GM21723 (cell line): ENCODE results near the gene RABL3.
"Not testable (repeated sequence)": the region's sequence is repeated elsewhere in the genome, so short reads cannot be mapped to it uniquely, and the experiment has no call there.

ENCODE experiments used
- ATAC-seq: cut with Tn5 transposase; IDR thresholded peaks from one replicate; pipeline ENCODE4 v1.9.1; 2021; ENCODE audit warnings: mild to moderate bottlenecking, moderate library complexity; ENCODE audit not compliant: unreplicated experiment

The RABL3 gene

DNA sequence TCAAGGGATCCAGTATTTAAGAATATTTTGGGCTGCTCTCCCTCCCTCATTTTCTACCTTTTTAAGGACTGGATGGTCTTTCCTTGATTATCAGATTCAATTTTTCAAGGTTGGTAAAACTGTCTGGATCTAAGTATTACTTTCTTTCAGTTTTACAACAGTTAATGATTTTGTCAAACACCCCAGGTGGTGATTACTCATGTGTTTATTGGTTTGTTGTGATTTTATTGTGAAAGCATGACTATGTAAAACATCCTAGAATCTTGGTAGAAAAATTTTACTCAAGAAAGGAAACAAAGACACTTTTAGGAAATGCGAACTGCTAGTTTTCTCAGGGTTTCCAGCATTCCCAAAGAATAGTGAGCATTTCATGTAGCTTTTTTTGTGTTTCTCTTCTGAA lies 7.5 kb upstream of the RABL3 start:
- ATAC-seq: no peak

GRCh38 chr3:120745466-120745865 lies 3.1 kb upstream of the RABL3 start:
- no peak for ATAC-seq

DNA sequence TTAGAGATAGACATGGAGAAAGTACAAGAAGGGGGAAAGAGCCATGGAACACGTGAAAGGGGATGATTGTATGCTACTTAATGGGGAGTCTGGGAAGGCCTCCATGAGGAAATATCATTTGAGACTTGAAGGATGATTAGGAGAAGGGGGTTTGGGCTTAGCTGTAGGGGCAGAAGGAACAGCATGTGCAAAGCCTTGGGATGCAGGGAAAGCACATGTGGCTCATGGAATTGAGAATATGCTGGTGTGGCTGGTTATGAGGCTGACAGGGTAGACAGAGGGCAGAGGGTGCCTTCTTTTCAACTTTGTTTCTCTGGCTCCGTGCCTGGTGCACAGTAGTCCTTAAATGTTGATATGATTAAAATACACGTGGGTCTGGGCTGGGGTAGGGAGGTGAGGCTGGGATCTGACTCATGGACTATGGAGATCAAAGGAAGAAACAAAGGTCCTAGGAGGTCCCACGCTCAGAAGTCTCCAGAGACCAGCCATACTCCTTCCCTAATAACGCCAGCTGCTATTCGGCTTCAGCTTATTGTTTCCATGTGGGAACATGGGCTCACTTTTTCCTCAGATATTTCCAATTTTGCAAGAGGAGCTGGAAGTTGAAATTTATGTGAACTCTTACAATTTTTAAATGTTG lies 1.4 kb upstream of the RABL3 start:
- no peak for ATAC-seq

DNA sequence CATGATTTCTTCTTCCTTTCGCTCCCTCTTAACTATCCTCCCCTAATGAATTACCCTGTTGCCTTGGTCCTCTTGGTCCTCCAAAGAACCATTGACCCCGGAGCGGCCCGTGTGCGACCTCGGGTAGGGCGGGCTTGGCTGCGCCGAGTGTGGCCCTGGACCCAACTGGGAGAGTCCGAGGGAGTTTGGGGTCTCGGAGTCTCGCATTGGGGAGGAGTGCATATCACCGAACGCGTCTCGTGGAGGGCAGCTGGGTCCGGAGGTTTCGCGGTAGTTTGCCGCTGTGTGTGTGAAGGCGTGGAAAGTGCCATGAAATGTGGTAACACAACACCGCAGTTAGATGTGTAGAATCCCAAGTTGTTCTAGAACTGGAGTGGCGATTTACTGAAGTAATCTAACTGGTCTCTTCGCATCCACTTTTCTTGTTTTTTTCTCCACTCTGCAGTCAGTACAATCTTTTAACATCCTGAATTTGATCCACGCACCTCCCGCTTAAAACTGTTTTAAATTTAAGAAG lies 591 bp upstream of the RABL3 start:
- peak; percentile 30 for ATAC-seq

DNA sequence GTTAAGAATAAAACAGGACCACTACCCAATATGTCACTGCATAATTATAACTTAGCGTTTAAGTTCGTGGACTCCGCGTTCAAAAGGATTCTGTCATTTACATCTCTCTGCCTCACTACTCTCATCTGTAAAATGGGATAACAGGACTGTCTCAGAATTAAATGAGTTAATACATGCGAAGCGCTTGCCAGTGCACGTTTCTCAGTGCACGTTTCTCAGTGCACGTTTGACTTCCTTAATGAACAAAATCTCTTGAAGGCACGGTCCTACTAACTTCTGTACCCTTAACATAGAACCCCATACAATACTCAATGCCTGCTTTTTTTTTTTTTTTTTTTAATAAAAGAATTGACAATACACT lies 499 bp downstream of the RABL3 start:
- no peak for ATAC-seq

GRCh38 chr3:120741320-120741719 lies 996 bp downstream of the RABL3 start:
- no peak for ATAC-seq

GRCh38 chr3:120738006-120738405 lies 4.3 kb downstream of the RABL3 start:
- not testable (repeated sequence) for ATAC-seq

DNA sequence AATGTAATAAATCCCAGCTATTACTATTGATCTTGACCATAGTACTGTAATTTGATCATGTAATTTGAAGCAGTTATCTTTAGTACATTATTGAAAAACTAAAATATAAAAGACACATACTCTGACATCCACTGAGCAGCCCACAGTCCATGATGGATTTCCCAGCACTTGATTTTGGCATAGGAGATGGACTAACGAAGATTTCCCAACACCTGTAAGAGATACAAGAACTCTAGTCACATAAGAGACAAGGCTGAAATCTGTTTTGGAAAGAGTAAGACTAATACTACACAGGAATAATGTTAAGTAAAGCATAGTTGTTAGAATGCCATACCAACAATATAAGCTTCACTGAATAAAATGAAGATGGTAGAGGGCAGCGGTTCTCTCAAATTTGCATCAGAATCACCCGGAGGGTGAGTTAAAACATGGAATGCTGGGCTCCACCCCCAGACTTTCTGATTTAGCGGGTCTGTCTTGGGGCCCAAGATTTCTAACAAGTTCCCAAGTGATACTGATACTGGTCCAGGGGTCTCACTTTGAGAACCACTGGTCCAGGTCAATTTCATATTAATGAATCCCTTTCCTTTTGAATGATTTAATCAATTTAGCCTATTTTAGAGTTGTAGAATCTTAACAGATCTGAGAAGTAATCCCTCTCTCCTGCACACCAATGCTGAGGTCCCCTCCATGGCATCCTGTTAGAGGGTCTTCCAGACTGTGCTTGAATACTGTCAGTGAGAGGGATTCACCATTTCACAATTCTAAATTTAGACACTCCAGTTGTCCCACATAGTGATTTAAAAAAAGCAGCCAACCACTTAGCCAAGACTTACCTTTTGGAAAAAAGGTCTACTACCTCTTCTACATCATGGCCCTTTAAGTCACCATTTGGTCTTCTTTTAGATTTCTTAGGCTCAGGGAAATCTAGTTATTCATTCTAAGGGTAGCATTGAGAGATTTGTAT lies 11.5 kb downstream of the RABL3 start:
- no peak for ATAC-seq

- ATAC-seq: no peak
Observed at GRCh38 chr3:120726791-120727190, 15.5 kb downstream of the RABL3 start.

- not testable (repeated sequence) for ATAC-seq
Observed at GRCh38 chr3:120719167-120719834, 23.0 kb downstream of the RABL3 start.

DNA sequence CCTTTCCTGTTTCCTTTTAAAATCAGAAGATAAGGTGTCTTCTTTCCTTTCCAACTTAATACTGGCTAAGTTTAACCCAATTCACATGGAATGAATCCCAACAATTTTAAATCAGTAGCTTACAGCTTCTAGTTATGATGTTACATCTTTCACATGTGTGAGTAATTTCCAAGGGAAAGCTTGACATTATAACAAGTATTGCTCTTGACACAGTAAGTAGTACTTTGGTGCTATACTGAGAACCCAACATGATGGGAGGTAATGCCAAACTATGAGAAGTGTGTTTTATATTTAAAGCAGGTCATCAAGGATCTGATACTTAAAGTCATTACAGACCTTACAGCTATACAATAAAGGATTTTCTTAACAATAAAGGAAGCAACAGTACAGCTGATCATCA lies 29.1 kb downstream of the RABL3 start:
- ATAC-seq: no peak

GRCh38 chr3:120710369-120710768 lies 31.9 kb downstream of the RABL3 start:
- no peak for ATAC-seq

GRCh38 chr3:120708408-120708807 lies 33.9 kb downstream of the RABL3 start:
- ATAC-seq: peak; percentile 69

DNA sequence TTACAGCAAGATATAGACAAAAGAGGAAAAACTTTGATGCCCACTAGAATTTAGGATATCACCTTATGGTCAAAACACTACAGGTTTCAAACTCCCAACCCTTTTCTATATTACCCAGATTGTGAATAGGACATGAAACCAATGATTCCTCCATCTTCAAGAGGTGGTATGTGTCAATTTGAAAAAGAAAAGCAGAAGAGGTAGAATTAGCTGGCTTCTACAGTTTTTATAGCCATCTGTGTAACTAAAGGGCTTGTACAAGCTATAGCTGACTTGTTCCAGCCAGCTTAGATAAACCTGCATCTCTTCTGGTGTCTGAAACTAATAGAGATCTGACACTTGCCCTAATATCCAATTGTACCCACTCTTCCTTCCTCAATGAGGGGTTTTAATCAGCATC lies 35.4 kb downstream of the RABL3 start:
- ATAC-seq: no peak

DNA sequence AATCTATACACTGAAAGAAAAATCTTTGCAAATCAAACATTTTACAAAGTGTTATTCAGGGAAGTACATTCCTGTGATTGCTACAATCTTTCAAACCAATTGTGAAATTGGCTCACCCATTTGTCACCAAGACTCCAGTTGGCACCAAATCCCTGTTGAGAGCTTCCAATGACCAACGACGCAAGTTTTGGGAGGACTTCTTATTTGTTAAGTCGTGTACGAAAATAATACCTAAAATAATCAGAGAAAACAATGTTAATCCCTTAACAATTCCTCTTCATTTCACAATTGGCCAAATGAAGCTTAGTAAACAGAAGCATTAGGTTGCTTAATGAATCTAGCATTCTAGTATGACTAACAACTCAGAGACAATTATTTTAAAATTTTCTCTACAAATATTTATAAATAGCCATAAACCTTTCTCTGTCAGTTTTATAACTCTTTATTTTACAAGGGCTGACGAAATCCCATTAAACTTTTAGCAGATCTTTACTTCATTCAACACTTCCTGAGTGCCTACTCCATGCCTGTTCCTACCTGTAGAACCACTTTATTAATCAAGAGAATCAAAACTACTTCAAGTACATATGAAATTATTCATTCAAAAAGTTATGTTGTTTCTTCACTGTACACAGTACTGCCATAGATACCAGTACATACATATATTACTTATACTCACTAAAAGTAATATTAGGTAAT lies 36.3 kb downstream of the RABL3 start:
- ATAC-seq: no peak

DNA sequence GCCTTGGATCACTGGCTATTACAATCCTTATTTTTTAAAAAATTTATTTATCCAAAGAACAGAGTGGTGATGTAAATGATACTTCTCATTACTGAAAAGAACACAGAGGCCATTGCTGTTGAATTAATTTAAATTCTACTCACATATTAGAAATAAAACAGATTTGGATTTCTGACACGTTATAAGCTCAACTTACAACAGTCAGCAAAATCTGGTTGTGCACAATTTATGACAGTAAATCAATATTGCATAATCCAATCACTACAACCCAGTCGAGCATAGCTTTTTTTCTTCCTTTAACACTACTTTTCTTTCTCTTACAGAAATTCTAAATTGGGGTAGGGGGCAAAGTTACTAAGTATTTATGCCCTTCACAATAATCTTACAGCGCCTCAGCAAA lies 43.0 kb downstream of the RABL3 start:
- no peak for ATAC-seq

GRCh38 chr3:120693439-120694171 lies 48.7 kb downstream of the RABL3 start:
- no peak for ATAC-seq

GRCh38 chr3:120689395-120689794 lies 52.9 kb downstream of the RABL3 start:
- no peak for ATAC-seq

GRCh38 chr3:120688121-120688520 lies 54.2 kb downstream of the RABL3 start:
- peak; percentile 98 for ATAC-seq

GRCh38 chr3:120685411-120685810 lies 56.9 kb downstream of the RABL3 start:
- ATAC-seq: no peak
